Measurements from ENCODE around the gene BTAF1. TPM values are rescaled to one million over a fixed set of nuclear protein-coding genes. Genes with fewer than 3 reads are reported as not detected.

The BTAF1 gene
- 63.2 TPM for polyA plus RNA-seq (2013)

DNA sequence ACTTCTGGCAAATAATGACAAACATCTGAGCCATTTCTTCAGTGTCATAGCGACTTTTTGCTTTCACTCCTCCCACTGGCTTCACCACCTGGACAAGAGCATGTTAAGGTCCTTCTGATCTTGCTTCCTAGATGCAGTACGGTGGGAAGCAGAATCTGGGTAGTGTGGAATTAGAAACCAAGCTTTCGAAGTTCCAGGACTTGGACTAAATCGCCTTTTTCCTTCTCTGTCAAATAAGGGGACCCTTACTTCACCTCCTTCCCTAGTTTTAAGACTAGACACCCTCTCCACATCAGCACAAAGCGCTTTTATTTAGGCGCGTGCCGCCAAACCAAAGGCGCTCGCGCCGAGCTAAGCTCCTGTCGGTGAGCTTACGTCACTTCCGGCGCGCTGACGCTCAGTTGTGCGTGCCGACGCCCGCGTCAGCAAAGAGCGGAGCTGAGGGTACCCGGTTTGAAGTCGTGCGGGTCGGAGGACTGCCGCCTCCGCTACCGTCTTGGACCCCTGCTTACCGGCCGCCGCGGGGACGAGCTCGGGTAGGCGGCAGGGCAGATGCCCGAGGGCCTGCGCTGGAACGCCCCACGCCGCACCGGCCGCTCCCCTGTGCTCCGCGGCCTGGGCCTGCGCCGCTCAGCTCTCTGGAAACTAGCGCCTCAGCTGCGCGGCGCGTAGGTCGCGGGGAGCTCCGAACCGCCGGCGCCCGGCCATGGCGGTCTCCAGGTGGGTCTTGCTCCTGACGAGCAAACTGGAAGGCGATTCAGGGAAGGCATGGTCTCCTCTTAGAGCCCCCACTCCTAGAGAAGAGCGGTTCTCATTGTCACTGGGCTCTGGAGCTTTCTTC, at the start of gene BTAF1:
BTAF1 (plus strand) TSS at position 400 of the 841 bp plus-strand sequence; CDS start at position 707, 307 bp downstream.
- Histone ChIP-seq H3K27ac (ENCODE audit: insufficient read depth in 1 of 2, low read depth in 1 of 2, low read length in 2 of 2, poor library complexity in 1 of 2, severe bottlenecking in 2 of 2) (peak within 1 kb of the TSS; percentile 92 to 97), H3K36me3 (ENCODE audit: control insufficient read depth in 4 of 4, insufficient read depth in 4 of 4, low read length in 3 of 4) (peaks cover 3 to 9% (median 6%) of the 10 kb centered on the region in 4 experiments), H3K4me1 (ENCODE audit: control extremely low read depth in 1 of 4, control insufficient read depth in 4 of 4, insufficient read depth in 4 of 4, low read length in 3 of 4) (peaks cover 6 to 16% (median 11%) of the 10 kb centered on the region in 4 experiments), H3K27me3 (replicated peaks in 2 of 5; ENCODE audit: control insufficient read depth in 4 of 5, insufficient read depth in 5 of 5, low read length in 4 of 5) (no peaks in the 10 kb centered on the region), H3K4me3 (ENCODE audit: control insufficient read depth in 1 of 7, extremely low read depth in 1 of 7, insufficient read depth in 4 of 7, low read depth in 2 of 7, low read length in 6 of 7) (peak within 1 kb of the TSS; percentile 77 to 99 (median 96)), H3K9me3 (ENCODE audit: control extremely low read depth in 1 of 5, control insufficient read depth in 4 of 5, insufficient read depth in 2 of 5, low read depth in 1 of 5, low read length in 4 of 5) (no peaks in the 10 kb centered on the region)
- WGBS (ENCODE audit: insufficient coverage): under 1% methylated on average over 59 of the region's 65 CpGs
- peak; percentile 96 to 98 (median 98) for DNase-seq
- ChIA-PET CTCF (interaction anchor here (1.1 to 1.7 kb wide), 4 partner anchors 11 to 15 kb away, joined by 3 to 8 read pairs (median 4); no protein-coding TSS in a partner anchor), POLR2A (interaction anchor here (0.7 kb wide), 1 partner anchor 23 kb away, joined by 3 read pairs; no protein-coding TSS in a partner anchor)

DNA sequence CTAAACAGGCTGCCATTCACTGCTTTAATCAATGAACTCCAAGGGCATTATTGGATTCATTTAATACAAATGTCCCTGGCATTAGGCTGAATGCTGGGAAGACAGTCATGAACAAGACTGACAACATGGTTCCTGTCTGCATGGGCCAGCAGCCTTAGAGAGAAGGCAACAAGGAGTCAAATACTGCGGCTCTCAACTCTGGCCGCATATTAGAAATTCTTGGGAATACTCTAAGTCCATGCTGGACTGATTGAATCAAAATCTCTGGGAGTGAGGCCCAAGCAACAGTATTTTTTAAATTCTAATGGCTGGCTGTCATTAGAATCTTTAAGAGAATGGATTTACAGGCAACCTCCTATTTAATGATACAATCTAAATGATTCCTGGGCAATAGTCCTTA, 48.4 kb upstream of the BTAF1 start:
- no peaks in the 10 kb centered on the region for H3K9me3 ChIP-seq (ENCODE audit: control extremely low read depth in 1 of 5, control insufficient read depth in 4 of 5, insufficient read depth in 2 of 5, low read depth in 1 of 5, low read length in 4 of 5)
- H3K27me3 ChIP-seq (replicated peaks in 2 of 5; ENCODE audit: control insufficient read depth in 4 of 5, insufficient read depth in 5 of 5, low read length in 4 of 5): no peaks in the 10 kb centered on the region
- 95% methylated on average over 2 of the region's 2 CpGs for WGBS (ENCODE audit: insufficient coverage)
- no peak for DNase-seq
- H3K4me3 ChIP-seq (ENCODE audit: control insufficient read depth in 1 of 7, extremely low read depth in 1 of 7, insufficient read depth in 4 of 7, low read depth in 2 of 7, low read length in 6 of 7): no peak overlapping the region
- POLR2A ChIA-PET: no interaction called here
- no peaks in the 10 kb centered on the region for H3K36me3 ChIP-seq (ENCODE audit: control insufficient read depth in 4 of 4, insufficient read depth in 4 of 4, low read length in 3 of 4)
- H3K4me1 ChIP-seq (ENCODE audit: control extremely low read depth in 1 of 4, control insufficient read depth in 4 of 4, insufficient read depth in 4 of 4, low read length in 3 of 4): no peaks in the 10 kb centered on the region
- H3K27ac ChIP-seq (ENCODE audit: insufficient read depth in 1 of 2, low read depth in 1 of 2, low read length in 2 of 2, poor library complexity in 1 of 2, severe bottlenecking in 2 of 2): no peak overlapping the region
- CTCF ChIA-PET: no interaction called here

DNA sequence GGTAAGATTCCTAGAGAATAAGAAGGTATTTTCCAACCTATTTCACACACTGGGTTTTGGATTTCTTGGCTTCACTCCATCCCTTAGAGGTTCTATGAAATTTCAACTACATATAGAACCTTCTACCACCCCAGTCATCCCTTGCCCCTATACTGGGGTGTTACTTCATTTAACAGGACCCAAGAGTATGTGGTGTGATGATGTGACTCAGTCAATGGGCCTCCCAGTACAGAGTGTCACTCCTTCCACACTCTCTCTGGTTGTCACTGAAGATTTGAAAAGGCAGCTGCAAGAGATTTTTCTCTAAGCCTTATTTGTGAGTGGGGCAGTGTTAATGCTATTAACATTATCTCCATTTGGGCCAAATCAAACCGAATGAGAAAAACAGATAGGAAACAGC, 47.8 kb upstream of the BTAF1 start:
- Histone ChIP-seq H3K27ac (ENCODE audit: insufficient read depth in 1 of 2, low read depth in 1 of 2, low read length in 2 of 2, poor library complexity in 1 of 2, severe bottlenecking in 2 of 2) (no peak overlapping the region), H3K9me3 (ENCODE audit: control extremely low read depth in 1 of 5, control insufficient read depth in 4 of 5, insufficient read depth in 2 of 5, low read depth in 1 of 5, low read length in 4 of 5) (no peaks in the 10 kb centered on the region), H3K36me3 (ENCODE audit: control insufficient read depth in 4 of 4, insufficient read depth in 4 of 4, low read length in 3 of 4) (no peaks in the 10 kb centered on the region), H3K27me3 (replicated peaks in 2 of 5; ENCODE audit: control insufficient read depth in 4 of 5, insufficient read depth in 5 of 5, low read length in 4 of 5) (no peaks in the 10 kb centered on the region), H3K4me1 (ENCODE audit: control extremely low read depth in 1 of 4, control insufficient read depth in 4 of 4, insufficient read depth in 4 of 4, low read length in 3 of 4) (no peaks in the 10 kb centered on the region), H3K4me3 (ENCODE audit: control insufficient read depth in 1 of 7, extremely low read depth in 1 of 7, insufficient read depth in 4 of 7, low read depth in 2 of 7, low read length in 6 of 7) (no peak overlapping the region)
- CTCF ChIA-PET: no interaction called here
- no CpG with 5 or more reads among the region's 1 CpG for WGBS (ENCODE audit: insufficient coverage)
- no peak for DNase-seq
- POLR2A ChIA-PET: no interaction called here

DNA sequence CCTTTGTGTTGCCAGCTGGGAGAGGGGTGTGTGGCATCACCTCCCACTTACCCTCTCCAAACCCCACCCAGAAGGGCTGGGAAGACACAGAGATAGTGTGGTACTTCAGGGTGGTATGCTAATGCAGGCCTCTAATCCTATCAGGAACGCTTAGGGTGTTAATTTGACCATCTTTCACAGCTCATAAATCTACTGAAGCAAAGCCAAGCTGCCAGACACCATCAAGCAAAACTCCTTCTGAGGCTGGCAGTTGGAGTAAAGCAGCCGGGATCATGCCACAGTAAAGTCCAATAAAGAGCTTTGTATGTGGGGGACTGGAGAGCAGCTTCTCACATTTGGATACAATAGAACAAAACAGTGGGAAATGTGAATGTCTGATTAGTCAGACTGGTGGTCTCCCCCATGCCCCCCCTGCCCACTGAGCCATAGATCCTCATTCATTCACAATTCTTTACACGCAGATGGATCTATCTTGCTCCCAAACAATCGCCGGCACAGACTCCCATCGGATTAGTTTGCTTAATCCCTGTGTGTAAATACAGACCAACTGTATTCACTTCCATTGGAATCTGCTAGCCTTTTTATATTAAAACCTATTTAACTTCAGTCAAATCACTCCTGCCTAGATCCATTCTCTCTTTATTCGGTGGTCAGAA, 43.9 kb upstream of the BTAF1 start:
- 68% methylated on average over 6 of the region's 7 CpGs for WGBS (ENCODE audit: insufficient coverage)
- Histone ChIP-seq H3K4me3 (ENCODE audit: control insufficient read depth in 1 of 7, extremely low read depth in 1 of 7, insufficient read depth in 4 of 7, low read depth in 2 of 7, low read length in 6 of 7) (no peak overlapping the region), H3K9me3 (ENCODE audit: control extremely low read depth in 1 of 5, control insufficient read depth in 4 of 5, insufficient read depth in 2 of 5, low read depth in 1 of 5, low read length in 4 of 5) (peaks cover 0 to 2% (median 0%) of the 10 kb centered on the region in 5 experiments), H3K4me1 (ENCODE audit: control extremely low read depth in 1 of 4, control insufficient read depth in 4 of 4, insufficient read depth in 4 of 4, low read length in 3 of 4) (no peaks in the 10 kb centered on the region), H3K27me3 (replicated peaks in 2 of 5; ENCODE audit: control insufficient read depth in 4 of 5, insufficient read depth in 5 of 5, low read length in 4 of 5) (no peaks in the 10 kb centered on the region), H3K36me3 (ENCODE audit: control insufficient read depth in 4 of 4, insufficient read depth in 4 of 4, low read length in 3 of 4) (no peaks in the 10 kb centered on the region), H3K27ac (ENCODE audit: insufficient read depth in 1 of 2, low read depth in 1 of 2, low read length in 2 of 2, poor library complexity in 1 of 2, severe bottlenecking in 2 of 2) (no peak overlapping the region)
- DNase-seq: no peak
- ChIA-PET POLR2A (interaction anchor here (0.6 kb wide), 1 partner anchor 631 kb away, joined by 9 read pairs; no protein-coding TSS in a partner anchor), CTCF (interaction anchor here (2.4 kb wide), 1 partner anchor 19 kb away, joined by 7 read pairs; no protein-coding TSS in a partner anchor)

DNA sequence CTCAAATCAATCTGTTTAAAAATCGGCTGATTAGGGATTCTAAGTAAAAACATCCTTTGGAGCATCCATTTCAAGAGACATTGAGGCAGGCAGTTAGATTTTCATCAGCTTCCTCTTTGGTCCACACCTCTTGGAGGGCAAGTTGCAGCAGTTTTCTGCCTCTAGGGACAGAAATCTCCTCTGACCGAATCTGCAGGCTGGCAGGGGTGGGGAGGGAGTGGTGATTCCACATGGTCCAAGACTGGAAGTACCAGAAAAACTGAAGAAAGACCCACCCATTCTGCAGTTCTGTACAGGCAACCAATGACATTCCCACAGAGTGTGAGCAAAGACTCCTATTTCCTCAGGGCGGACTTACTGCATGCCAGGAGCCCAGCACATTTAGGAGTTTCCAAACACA, 43.3 kb upstream of the BTAF1 start:
- H3K27ac ChIP-seq (ENCODE audit: insufficient read depth in 1 of 2, low read depth in 1 of 2, low read length in 2 of 2, poor library complexity in 1 of 2, severe bottlenecking in 2 of 2): no peak overlapping the region
- H3K27me3 ChIP-seq (replicated peaks in 2 of 5; ENCODE audit: control insufficient read depth in 4 of 5, insufficient read depth in 5 of 5, low read length in 4 of 5): no peaks in the 10 kb centered on the region
- CTCF ChIA-PET: interaction anchor here (2.4 kb wide), 1 partner anchor 19 kb away, joined by 7 read pairs; no protein-coding TSS in a partner anchor
- no peaks in the 10 kb centered on the region for H3K4me1 ChIP-seq (ENCODE audit: control extremely low read depth in 1 of 4, control insufficient read depth in 4 of 4, insufficient read depth in 4 of 4, low read length in 3 of 4)
- peaks cover 0 to 2% (median 0%) of the 10 kb centered on the region in 5 experiments for H3K9me3 ChIP-seq (ENCODE audit: control extremely low read depth in 1 of 5, control insufficient read depth in 4 of 5, insufficient read depth in 2 of 5, low read depth in 1 of 5, low read length in 4 of 5)
- H3K4me3 ChIP-seq (ENCODE audit: control insufficient read depth in 1 of 7, extremely low read depth in 1 of 7, insufficient read depth in 4 of 7, low read depth in 2 of 7, low read length in 6 of 7): no peak overlapping the region
- POLR2A ChIA-PET: no interaction called here
- WGBS (ENCODE audit: insufficient coverage): 65% methylated on average over 3 of the region's 3 CpGs
- no peaks in the 10 kb centered on the region for H3K36me3 ChIP-seq (ENCODE audit: control insufficient read depth in 4 of 4, insufficient read depth in 4 of 4, low read length in 3 of 4)
- no peak for DNase-seq

DNA sequence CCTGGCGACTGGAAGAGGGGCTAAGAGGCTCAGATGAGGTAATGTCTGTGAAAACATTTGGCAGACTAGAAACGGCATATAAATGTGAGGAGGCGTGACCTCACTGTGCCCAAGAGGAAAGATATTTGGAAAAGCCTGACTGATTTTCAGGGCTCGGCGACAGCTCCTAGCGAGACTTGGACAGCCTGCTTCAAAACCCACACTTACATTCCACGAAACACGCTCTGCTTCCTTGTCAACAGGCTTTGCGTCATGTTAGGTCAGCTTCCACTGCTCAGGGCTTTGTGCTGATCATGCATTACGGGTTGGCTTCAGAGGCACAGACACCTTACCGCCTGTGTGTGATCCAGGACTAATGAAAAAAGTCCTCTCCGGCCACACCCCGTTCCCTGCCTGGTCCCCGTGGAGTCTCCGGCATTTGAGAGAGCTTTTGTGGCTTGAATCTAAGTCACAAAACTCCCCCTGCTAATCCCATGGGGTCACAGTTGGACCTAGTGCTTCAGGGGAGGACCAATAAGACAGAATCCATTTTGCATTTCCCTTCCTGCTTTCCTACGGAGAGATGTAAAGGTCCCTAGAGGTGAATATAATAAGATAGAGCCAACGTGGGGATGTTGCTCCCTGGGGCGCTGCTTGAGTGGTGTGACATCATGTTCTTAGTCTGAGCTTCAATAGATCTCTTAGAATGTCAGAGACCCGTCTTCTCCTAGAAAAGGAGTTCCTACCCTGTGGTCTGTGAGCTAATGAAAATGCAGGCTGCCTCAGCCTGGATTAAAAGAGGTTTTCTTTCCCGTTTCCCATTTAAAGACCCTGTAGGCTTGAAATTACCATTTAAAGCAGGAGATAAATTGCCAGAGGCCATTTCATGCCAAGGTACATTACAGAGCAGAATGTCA, 39.8 kb upstream of the BTAF1 start:
- DNase-seq: no peak

More for the DNA sequence above, 39.8 kb upstream of the BTAF1 start:
- Histone ChIP-seq H3K27ac (ENCODE audit: insufficient read depth in 1 of 2, low read depth in 1 of 2, low read length in 2 of 2, poor library complexity in 1 of 2, severe bottlenecking in 2 of 2) (no peak overlapping the region), H3K4me3 (ENCODE audit: control insufficient read depth in 1 of 7, extremely low read depth in 1 of 7, insufficient read depth in 4 of 7, low read depth in 2 of 7, low read length in 6 of 7) (no peak overlapping the region), H3K36me3 (ENCODE audit: control insufficient read depth in 4 of 4, insufficient read depth in 4 of 4, low read length in 3 of 4) (no peaks in the 10 kb centered on the region), H3K27me3 (replicated peaks in 2 of 5; ENCODE audit: control insufficient read depth in 4 of 5, insufficient read depth in 5 of 5, low read length in 4 of 5) (peaks cover 2 to 23% (median 8%) of the 10 kb centered on the region in 5 experiments), H3K4me1 (ENCODE audit: control extremely low read depth in 1 of 4, control insufficient read depth in 4 of 4, insufficient read depth in 4 of 4, low read length in 3 of 4) (peaks cover 7 to 13% (median 12%) of the 10 kb centered on the region in 4 experiments), H3K9me3 (ENCODE audit: control extremely low read depth in 1 of 5, control insufficient read depth in 4 of 5, insufficient read depth in 2 of 5, low read depth in 1 of 5, low read length in 4 of 5) (peaks cover 0 to 2% (median 0%) of the 10 kb centered on the region in 5 experiments)
- 86% methylated on average over 18 of the region's 20 CpGs for WGBS (ENCODE audit: insufficient coverage)
- ChIA-PET POLR2A (no interaction called here), CTCF (interaction anchor here (0.6 to 1.5 kb wide), 3 partner anchors 14 to 29 kb away, joined by 3 to 4 read pairs (median 4); no protein-coding TSS in a partner anchor)
